Mesendoderm (in vitro differentiated cells): ENCODE data around the gene REG3G.
A peak's percentile ranks its signal among the peaks of the same experiment; 100 is the strongest.

ENCODE experiments used
- DNase-seq: peaks from one replicate; pipeline ENCODE4 v3.0.0; 2013
- H2AK5ac ChIP-seq: 2 replicates; pipeline ENCODE4 v1.6.1; 2013; ENCODE audit warnings: low read length, inconsistent platforms
- H2BK120ac ChIP-seq: 2 replicates; pipeline ENCODE4 v1.6.1; 2013; ENCODE audit warnings: low read depth, mild to moderate bottlenecking, low read length, moderate library complexity, mixed read lengths
- H2BK15ac ChIP-seq: replicated peaks from 2 replicates; pipeline ENCODE4 v1.6.1; 2013; ENCODE audit warnings: low read depth, mild to moderate bottlenecking, moderate library complexity
- H2BK5ac ChIP-seq: 2 replicates; pipeline ENCODE4 v1.6.1; 2013; ENCODE audit warnings: low read length, inconsistent platforms
- H3K18ac ChIP-seq: 2 replicates; pipeline ENCODE4 v1.6.1; 2013; ENCODE audit warnings: mild to moderate bottlenecking, low read length, mixed read lengths
- H3K23ac ChIP-seq: one replicate; pipeline ENCODE4 v1.6.1; 2013; ENCODE audit warnings: low read length
- H3K27ac ChIP-seq: 2 replicates; pipeline ENCODE4 v1.5.1; 2013; ENCODE audit warnings: low read depth, mild to moderate bottlenecking, inconsistent platforms, low read length, moderate library complexity
- H3K27me3 ChIP-seq: 2 replicates; pipeline ENCODE4 v1.6.1; 2013; ENCODE audit warnings: low read length, control low read depth, mild to moderate bottlenecking, inconsistent platforms; ENCODE audit not compliant: insufficient read depth, poor library complexity
- H3K36me3 ChIP-seq: 2 replicates; pipeline ENCODE4 v1.6.1; 2013; ENCODE audit warnings: low read length, inconsistent platforms; ENCODE audit not compliant: control insufficient read depth, insufficient read depth
- H3K4ac ChIP-seq: one replicate; pipeline ENCODE4 v1.6.1; 2013; ENCODE audit warnings: low read depth, mild to moderate bottlenecking, low read length, moderate library complexity
- H3K4me1 ChIP-seq: 2 replicates; pipeline ENCODE4 v1.6.1; 2013; ENCODE audit warnings: low read depth, low read length, inconsistent platforms; ENCODE audit not compliant: control insufficient read depth
- H3K4me2 ChIP-seq: 2 replicates; pipeline ENCODE4 v1.6.1; 2013; ENCODE audit warnings: low read length
- H3K4me3 ChIP-seq: 2 replicates; pipeline ENCODE4 v1.5.1; 2013; ENCODE audit warnings: mild to moderate bottlenecking, low read length
- H3K56ac ChIP-seq: one replicate; pipeline ENCODE4 v1.6.1; 2013; ENCODE audit warnings: low read length
- H3K79me1 ChIP-seq: 2 replicates; pipeline ENCODE4 v1.6.1; 2013; ENCODE audit warnings: low read length, inconsistent platforms
- H3K79me2 ChIP-seq: 2 replicates; pipeline ENCODE4 v1.6.1; 2013; ENCODE audit warnings: mild to moderate bottlenecking, low read length; ENCODE audit not compliant: control insufficient read depth, insufficient read depth
- H3K9ac ChIP-seq: 2 replicates; pipeline ENCODE4 v1.6.1; 2013; ENCODE audit warnings: low read length, inconsistent platforms
- H4K5ac ChIP-seq: one replicate; pipeline ENCODE4 v1.6.1; 2013; ENCODE audit warnings: low read length
- H4K8ac ChIP-seq: one replicate; pipeline ENCODE4 v1.6.1; 2013; ENCODE audit warnings: low read depth, mild to moderate bottlenecking, control low read depth, low read length, moderate library complexity
- WGBS: extraction: QIAGEN DNeasy Blood & Tissue Kit; methylation state at CpG from one replicate; pipeline ENCODE4 v1.1.7; 2013; ENCODE audit warnings: low lambda C conversion rate, missing lambda C conversion rate; ENCODE audit not compliant: insufficient coverage; ENCODE audit errors: extremely low coverage; 5-methylcytosine and 5-hydroxymethylcytosine counted together

The REG3G gene

GRCh38 chr2:78982638-78983330 is 42.7 kb upstream of the REG3G start:
- no peak overlapping the region for H2BK120ac ChIP-seq
- H3K4me3 ChIP-seq: no peak overlapping the region
- H3K36me3 ChIP-seq: no peaks in the 10 kb centered on the region
- H3K27me3 ChIP-seq: no peaks in the 10 kb centered on the region
- no peak overlapping the region for H3K56ac ChIP-seq
- no peaks in the 10 kb centered on the region for H3K4me1 ChIP-seq
- no peak overlapping the region for H3K4ac ChIP-seq
- DNase-seq: no peak
- no peak overlapping the region for H3K4me2 ChIP-seq
- no peaks in the 10 kb centered on the region for H3K79me1 ChIP-seq
- H2AK5ac ChIP-seq: no peak overlapping the region
- H4K5ac ChIP-seq: no peak overlapping the region
- no peak overlapping the region for H4K8ac ChIP-seq
- H3K79me2 ChIP-seq: no peaks in the 10 kb centered on the region
- H3K9ac ChIP-seq: no peak overlapping the region
- no peak overlapping the region for H3K23ac ChIP-seq
- H3K18ac ChIP-seq: no peak overlapping the region
- H2BK5ac ChIP-seq: no peak overlapping the region
- no peak overlapping the region for H3K27ac ChIP-seq
- no CpG with 5 or more reads among the region's 4 CpGs for whole genome bisulfite sequencing
- no peak overlapping the region for H2BK15ac ChIP-seq

- no peak overlapping the region for H3K4me3 ChIP-seq
- H3K27ac ChIP-seq: no peak overlapping the region
- H3K79me1 ChIP-seq: no peaks in the 10 kb centered on the region
- no peaks in the 10 kb centered on the region for H3K79me2 ChIP-seq
- no peak overlapping the region for H3K23ac ChIP-seq
- H4K8ac ChIP-seq: no peak overlapping the region
- H3K4ac ChIP-seq: no peak overlapping the region
- H3K4me1 ChIP-seq: no peaks in the 10 kb centered on the region
- DNase-seq: no peak
- no peak overlapping the region for H3K18ac ChIP-seq
- H3K56ac ChIP-seq: no peak overlapping the region
- no peak overlapping the region for H2BK5ac ChIP-seq
- H4K5ac ChIP-seq: no peak overlapping the region
- no CpG with 5 or more reads among the region's 7 CpGs for WGBS
- no peak overlapping the region for H3K9ac ChIP-seq
- H3K36me3 ChIP-seq: no peaks in the 10 kb centered on the region
- H2BK120ac ChIP-seq: no peak overlapping the region
- H2BK15ac ChIP-seq: no peak overlapping the region
- no peak overlapping the region for H3K4me2 ChIP-seq
- H3K27me3 ChIP-seq: no peaks in the 10 kb centered on the region
- no peak overlapping the region for H2AK5ac ChIP-seq
Observed at GRCh38 chr2:78984386-78984785, 41.1 kb upstream of the REG3G start.

- H3K23ac ChIP-seq: no peak overlapping the region
Observed at GRCh38 chr2:78985558-78985957, 39.9 kb upstream of the REG3G start.

GRCh38 chr2:78989051-78989450 is 36.5 kb upstream of the REG3G start:
- Histone ChIP-seq H4K8ac (no peak overlapping the region), H3K4me1 (no peaks in the 10 kb centered on the region), H2BK120ac (no peak overlapping the region), H3K56ac (no peak overlapping the region), H3K18ac (no peak overlapping the region), H3K36me3 (no peaks in the 10 kb centered on the region), H2AK5ac (no peak overlapping the region), H4K5ac (no peak overlapping the region), H3K4me3 (no peak overlapping the region), H3K4ac (no peak overlapping the region), H2BK15ac (no peak overlapping the region), H2BK5ac (no peak overlapping the region), H3K9ac (no peak overlapping the region), H3K27ac (no peak overlapping the region), H3K23ac (no peak overlapping the region), H3K79me1 (no peaks in the 10 kb centered on the region), H3K27me3 (peaks cover 8% of the 10 kb centered on the region), H3K4me2 (no peak overlapping the region), H3K79me2 (no peaks in the 10 kb centered on the region)
- no CpG with 5 or more reads among the region's 2 CpGs for WGBS
- DNase-seq: no peak

More at GRCh38 chr2:78985558-78985957, 39.9 kb upstream of the REG3G start:
- no peaks in the 10 kb centered on the region for H3K79me2 ChIP-seq
- no CpG with 5 or more reads among the region's 1 CpG for WGBS
- H3K56ac ChIP-seq: no peak overlapping the region
- no peaks in the 10 kb centered on the region for H3K4me1 ChIP-seq
- no peak overlapping the region for H2AK5ac ChIP-seq
- DNase-seq: no peak
- H3K27me3 ChIP-seq: no peaks in the 10 kb centered on the region
- H3K4me2 ChIP-seq: no peak overlapping the region
- H2BK15ac ChIP-seq: no peak overlapping the region
- H4K5ac ChIP-seq: no peak overlapping the region
- H3K4me3 ChIP-seq: no peak overlapping the region
- H3K79me1 ChIP-seq: no peaks in the 10 kb centered on the region
- no peak overlapping the region for H3K27ac ChIP-seq
- no peak overlapping the region for H2BK120ac ChIP-seq
- no peak overlapping the region for H2BK5ac ChIP-seq
- H3K18ac ChIP-seq: no peak overlapping the region
- no peaks in the 10 kb centered on the region for H3K36me3 ChIP-seq
- no peak overlapping the region for H3K4ac ChIP-seq
- no peak overlapping the region for H3K9ac ChIP-seq
- no peak overlapping the region for H4K8ac ChIP-seq

- peaks cover 12% of the 10 kb centered on the region for H3K27me3 ChIP-seq
- H3K79me2 ChIP-seq: no peaks in the 10 kb centered on the region
- no peak overlapping the region for H3K23ac ChIP-seq
- H3K4me2 ChIP-seq: peak overlapping the region; percentile 71
- H4K8ac ChIP-seq: no peak overlapping the region
- H2BK5ac ChIP-seq: no peak overlapping the region
- H3K4ac ChIP-seq: no peak overlapping the region
- no peak overlapping the region for H2BK120ac ChIP-seq
- no peak overlapping the region for H2AK5ac ChIP-seq
- peak; percentile 72 for DNase-seq
- no peak overlapping the region for H3K18ac ChIP-seq
- no peaks in the 10 kb centered on the region for H3K36me3 ChIP-seq
- no peak overlapping the region for H3K9ac ChIP-seq
- no peak overlapping the region for H3K27ac ChIP-seq
- no CpG with 5 or more reads among the region's 11 CpGs for WGBS
- peak overlapping the region; percentile 17 for H3K4me3 ChIP-seq
- H3K56ac ChIP-seq: no peak overlapping the region
- no peaks in the 10 kb centered on the region for H3K79me1 ChIP-seq
- no peak overlapping the region for H2BK15ac ChIP-seq
- H3K4me1 ChIP-seq: no peaks in the 10 kb centered on the region
- H4K5ac ChIP-seq: no peak overlapping the region
Observed at GRCh38 chr2:78992451-78992806, 33.1 kb upstream of the REG3G start.
